NCI-H1436 treated with DMSO at 0.1 percent for 48 hours (cell line): ENCODE measurements around the gene CAMTA1.
"Not testable (repeated sequence)": the region's sequence is repeated elsewhere in the genome, so short reads cannot be mapped to it uniquely, and the experiment has no call there.

ENCODE experiments used
- DNase-seq: peaks from one replicate; lab custom pipeline; 2025; lab: John Stamatoyannopoulos, UW

The CAMTA1 gene, protein sequence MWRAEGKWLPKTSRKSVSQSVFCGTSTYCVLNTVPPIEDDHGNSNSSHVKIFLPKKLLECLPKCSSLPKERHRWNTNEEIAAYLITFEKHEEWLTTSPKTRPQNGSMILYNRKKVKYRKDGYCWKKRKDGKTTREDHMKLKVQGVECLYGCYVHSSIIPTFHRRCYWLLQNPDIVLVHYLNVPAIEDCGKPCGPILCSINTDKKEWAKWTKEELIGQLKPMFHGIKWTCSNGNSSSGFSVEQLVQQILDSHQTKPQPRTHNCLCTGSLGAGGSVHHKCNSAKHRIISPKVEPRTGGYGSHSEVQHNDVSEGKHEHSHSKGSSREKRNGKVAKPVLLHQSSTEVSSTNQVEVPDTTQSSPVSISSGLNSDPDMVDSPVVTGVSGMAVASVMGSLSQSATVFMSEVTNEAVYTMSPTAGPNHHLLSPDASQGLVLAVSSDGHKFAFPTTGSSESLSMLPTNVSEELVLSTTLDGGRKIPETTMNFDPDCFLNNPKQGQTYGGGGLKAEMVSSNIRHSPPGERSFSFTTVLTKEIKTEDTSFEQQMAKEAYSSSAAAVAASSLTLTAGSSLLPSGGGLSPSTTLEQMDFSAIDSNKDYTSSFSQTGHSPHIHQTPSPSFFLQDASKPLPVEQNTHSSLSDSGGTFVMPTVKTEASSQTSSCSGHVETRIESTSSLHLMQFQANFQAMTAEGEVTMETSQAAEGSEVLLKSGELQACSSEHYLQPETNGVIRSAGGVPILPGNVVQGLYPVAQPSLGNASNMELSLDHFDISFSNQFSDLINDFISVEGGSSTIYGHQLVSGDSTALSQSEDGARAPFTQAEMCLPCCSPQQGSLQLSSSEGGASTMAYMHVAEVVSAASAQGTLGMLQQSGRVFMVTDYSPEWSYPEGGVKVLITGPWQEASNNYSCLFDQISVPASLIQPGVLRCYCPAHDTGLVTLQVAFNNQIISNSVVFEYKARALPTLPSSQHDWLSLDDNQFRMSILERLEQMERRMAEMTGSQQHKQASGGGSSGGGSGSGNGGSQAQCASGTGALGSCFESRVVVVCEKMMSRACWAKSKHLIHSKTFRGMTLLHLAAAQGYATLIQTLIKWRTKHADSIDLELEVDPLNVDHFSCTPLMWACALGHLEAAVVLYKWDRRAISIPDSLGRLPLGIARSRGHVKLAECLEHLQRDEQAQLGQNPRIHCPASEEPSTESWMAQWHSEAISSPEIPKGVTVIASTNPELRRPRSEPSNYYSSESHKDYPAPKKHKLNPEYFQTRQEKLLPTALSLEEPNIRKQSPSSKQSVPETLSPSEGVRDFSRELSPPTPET (N-terminal part only)

DNA sequence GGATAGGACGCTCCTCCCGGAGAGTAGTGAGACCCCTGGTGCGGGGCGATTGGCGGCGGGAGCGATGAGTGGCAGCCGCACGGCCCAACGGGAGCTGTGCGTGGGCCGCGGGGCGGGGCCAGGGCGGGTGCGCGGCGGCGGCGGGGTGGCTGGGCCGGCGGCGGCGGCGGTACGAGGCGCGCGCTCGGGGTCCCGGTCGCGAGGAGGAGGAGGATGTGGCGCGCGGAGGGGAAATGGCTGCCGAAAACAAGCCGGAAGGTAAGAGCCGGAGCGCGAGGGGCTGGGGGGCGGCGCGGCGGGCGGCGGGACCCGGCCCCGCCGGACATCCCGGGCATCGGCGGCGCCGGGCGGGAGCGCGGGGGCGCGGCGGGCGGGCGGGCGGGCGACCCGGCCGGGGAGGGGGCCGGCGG lies at the start of gene CAMTA1:
TSS of gene CAMTA1 (plus strand) at position 137 of the 410 bp plus-strand sequence. CDS start at position 214, 77 bp downstream.
- DNase-seq: no peak

GRCh38 chr1:6738987-6739676 lies 46.1 kb upstream of the CAMTA1 start:
- DNase-seq: no peak

DNA sequence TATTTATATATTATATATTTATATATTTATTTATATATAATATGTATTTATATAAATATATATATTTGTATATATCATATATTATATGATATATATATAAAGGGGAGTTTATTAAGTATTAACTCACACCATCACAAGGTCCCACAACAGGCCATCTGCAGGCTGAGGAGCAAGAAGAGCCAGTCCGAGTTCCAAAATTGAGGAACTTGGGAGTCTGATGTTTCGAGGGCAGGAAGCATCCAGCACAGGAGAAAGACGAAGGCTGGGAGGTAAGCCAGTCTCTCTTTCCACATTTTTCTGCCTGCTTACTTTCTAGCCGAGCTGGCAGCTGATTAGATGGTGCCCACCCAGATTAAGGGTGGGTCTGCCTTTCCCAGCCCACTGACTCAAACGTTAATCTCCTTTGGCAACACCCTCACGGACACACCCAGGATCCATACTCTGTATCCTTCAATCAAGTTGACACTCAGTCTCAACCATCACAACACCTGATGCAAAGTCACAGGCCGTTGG lies 42.5 kb upstream of the CAMTA1 start:
- not testable (repeated sequence) for DNase-seq

- no peak for DNase-seq
Observed at GRCh38 chr1:6743189-6744101, 41.8 kb upstream of the CAMTA1 start.

- no peak for DNase-seq
Observed at GRCh38 chr1:6745073-6745472, 40.2 kb upstream of the CAMTA1 start.

GRCh38 chr1:6747674-6748073 lies 37.6 kb upstream of the CAMTA1 start:
- DNase-seq: no peak

DNA sequence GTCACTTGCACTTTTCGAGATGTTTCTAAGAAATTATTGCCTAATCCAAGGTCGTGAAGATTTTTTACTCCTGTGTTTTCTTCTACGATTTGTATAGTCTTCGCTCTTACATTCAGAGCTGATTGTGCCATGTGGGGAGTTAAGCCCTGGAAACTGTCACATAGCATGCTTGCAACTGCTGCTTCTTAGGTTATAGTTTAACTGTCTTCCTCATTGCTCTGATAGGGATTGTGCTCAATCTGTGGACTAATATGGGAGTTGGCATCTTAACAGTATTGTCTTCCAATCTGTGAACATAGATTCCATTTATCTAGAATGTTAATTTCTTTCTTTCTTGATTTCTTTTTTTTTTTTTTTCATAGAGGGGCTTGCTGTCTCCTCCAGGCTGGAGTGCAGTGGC lies 34.8 kb upstream of the CAMTA1 start:
- DNase-seq: no peak

GRCh38 chr1:6753320-6754140 lies 31.7 kb upstream of the CAMTA1 start:
- DNase-seq: no peak

DNA sequence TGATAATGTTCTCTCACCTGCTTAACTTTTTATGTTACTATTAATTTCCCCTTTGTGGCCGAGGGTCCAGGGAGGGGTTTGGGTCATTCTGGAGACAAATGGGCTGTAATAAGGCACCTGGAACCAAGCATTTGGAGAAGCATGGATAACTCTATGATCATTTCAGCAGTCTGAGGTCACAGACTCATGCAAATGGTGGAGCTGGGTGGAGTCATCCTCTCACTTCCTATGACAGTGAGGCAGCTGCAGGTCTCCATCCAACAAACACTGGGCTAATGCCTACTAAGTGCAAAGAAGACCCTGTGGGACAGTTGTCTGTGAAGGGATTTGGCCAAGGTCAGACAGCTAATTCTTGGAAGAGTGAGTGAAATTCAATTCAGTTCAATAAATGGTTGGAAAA lies 28.8 kb upstream of the CAMTA1 start:
- no peak for DNase-seq

- DNase-seq: no peak
Observed at GRCh38 chr1:6757719-6758435, 27.4 kb upstream of the CAMTA1 start.

GRCh38 chr1:6761196-6761737 lies 24.0 kb upstream of the CAMTA1 start:
- no peak for DNase-seq

DNA sequence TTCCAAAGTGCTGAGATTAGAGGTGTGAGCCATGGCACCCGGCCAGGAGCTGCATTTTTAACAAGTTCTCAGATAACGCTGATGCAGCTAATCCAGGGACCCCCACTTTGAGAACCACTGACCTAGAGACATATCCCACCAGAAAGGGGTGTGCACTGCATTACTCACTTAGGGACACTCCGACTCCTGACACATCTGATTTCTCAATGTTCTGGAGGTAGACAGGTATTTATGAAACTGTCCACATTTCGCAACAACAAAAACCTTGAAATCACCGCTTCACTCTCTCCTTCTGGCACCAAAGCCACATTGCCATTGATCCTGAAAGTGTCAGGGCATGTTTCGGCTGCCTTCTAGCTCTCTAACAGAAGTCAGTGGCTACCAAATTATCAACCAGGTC lies 23.2 kb upstream of the CAMTA1 start:
- no peak for DNase-seq

DNA sequence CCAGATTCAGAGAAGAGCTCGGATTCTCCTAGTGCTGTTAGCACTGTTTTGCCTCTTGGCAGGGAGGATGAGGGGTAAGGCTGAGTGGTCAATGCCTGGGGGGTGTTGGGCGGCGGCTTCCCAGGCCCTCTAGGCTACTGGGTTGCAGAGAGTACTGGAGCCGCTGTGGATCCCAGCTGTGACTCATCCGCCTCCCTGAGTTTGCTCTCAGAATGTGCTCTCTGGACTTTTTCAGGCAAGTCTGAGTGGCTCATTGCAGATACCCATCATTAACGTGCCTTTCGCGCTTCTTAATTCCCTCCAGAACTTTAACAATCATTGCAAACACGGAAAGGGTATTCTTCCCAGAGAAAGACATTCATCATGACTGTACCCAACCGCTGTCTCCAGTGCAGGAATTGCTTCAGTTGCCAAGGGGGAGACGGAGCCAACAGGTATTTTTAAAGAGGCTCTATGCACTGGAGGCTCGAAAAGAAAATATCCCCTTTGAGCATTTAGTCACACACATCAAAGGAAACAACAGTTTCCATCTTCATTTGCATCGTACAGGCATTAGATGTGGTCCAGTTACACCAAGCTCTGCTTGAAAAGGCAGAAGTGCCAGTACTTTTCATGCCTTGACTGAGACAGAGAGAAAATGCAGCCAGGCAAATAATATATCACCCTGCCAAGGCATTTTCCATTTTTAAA lies 14.4 kb upstream of the CAMTA1 start:
- DNase-seq: no peak

DNA sequence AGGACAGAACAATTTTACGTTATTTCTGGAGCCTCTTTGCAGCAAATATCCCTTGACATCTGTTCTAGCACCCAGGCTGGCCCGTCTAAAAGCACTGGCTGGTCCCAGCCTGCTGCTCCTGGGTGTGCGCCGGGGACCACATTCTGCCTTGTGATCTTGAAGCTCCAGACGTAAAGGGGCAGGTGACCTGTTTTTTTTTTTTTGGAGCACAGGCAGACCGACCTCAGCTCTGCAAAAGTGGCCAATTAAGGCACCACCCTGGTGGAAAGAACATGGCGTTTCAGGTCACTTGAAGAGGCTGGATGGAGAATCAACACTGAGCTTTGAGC lies 13.8 kb upstream of the CAMTA1 start:
- no peak for DNase-seq

- no peak for DNase-seq
Observed at GRCh38 chr1:6774381-6774780, 10.9 kb upstream of the CAMTA1 start.

GRCh38 chr1:6775261-6776043 lies 9.8 kb upstream of the CAMTA1 start:
- DNase-seq: no peak

DNA sequence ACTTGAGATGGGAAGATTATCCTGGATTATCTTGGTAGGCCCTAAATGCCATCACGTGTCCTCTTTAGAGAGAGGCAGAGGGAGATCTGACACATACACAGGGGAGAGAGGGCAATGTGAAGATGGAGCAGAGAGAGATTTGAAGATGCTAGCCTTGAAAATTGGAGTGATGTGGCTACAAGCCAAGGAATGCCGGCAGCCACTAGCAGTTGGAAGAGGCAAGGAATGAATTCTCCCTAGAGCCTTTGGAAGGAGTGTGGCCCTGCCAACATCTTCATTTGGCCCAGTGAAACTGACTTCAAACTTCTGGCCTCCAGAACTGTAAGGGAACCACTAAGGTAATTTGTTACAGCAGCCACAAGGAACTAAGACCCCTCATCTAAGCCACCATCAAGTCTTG lies 8.9 kb upstream of the CAMTA1 start:
- DNase-seq: no peak
